NCI-H146 (cell line): ENCODE data around the gene UBR4.
A peak's percentile ranks its signal among the peaks of the same experiment; 100 is the strongest.
"Not testable (repeated sequence)": the region's sequence is repeated elsewhere in the genome, so short reads cannot be mapped to it uniquely, and the experiment has no call there.

Experiments used
- DNase-seq: peaks from one replicate; lab custom pipeline; 2025; lab: John Stamatoyannopoulos, UW

UBR4 gene

GRCh38 chr1:19190468-19190867, 19.6 kb downstream of the UBR4 start:
- DNase-seq = no peak

- no peak for DNase-seq
These were observed 20.8 kb downstream of the UBR4 start for GRCh38 chr1:19189270-19189669.

- DNase-seq = no peak
These were observed 22.2 kb downstream of the UBR4 start for GRCh38 chr1:19187852-19188251.

GRCh38 chr1:19186001-19186400, 24.1 kb downstream of the UBR4 start:
- no peak for DNase-seq

- DNase-seq = no peak
These were observed 27.8 kb downstream of the UBR4 start for GRCh38 chr1:19182223-19182622.

- not testable (repeated sequence) for DNase-seq
These were observed 29.8 kb downstream of the UBR4 start for GRCh38 chr1:19180265-19180657.

GRCh38 chr1:19179597-19180264, 30.3 kb downstream of the UBR4 start:
- DNase-seq = no peak

GRCh38 chr1:19178734-19179398, 31.2 kb downstream of the UBR4 start:
- DNase-seq = no peak

GRCh38 chr1:19177811-19178210, 32.3 kb downstream of the UBR4 start:
- no peak for DNase-seq

- no peak for DNase-seq
These were observed 40.4 kb downstream of the UBR4 start for GRCh38 chr1:19169642-19170041.

GRCh38 chr1:19167140-19167539, 42.9 kb downstream of the UBR4 start:
- no peak for DNase-seq

- no peak for DNase-seq
These were observed 44.0 kb downstream of the UBR4 start for GRCh38 chr1:19166066-19166465.

GRCh38 chr1:19165501-19165900, 44.6 kb downstream of the UBR4 start:
- no peak for DNase-seq

- no peak for DNase-seq
These were observed 45.6 kb downstream of the UBR4 start for GRCh38 chr1:19164274-19165015.

GRCh38 chr1:19163261-19163660, 46.8 kb downstream of the UBR4 start:
- no peak for DNase-seq

- DNase-seq = no peak
These were observed 49.2 kb downstream of the UBR4 start for GRCh38 chr1:19160831-19161230.

GRCh38 chr1:19157653-19158052, 52.4 kb downstream of the UBR4 start:
- DNase-seq = no peak

GRCh38 chr1:19156676-19157075, 53.4 kb downstream of the UBR4 start:
- DNase-seq = no peak

- peak; percentile 89 for DNase-seq
These were observed 55.2 kb downstream of the UBR4 start for GRCh38 chr1:19154876-19155275.

- no peak for DNase-seq
These were observed 56.9 kb downstream of the UBR4 start for GRCh38 chr1:19153169-19153568.

GRCh38 chr1:19151537-19151936, 58.5 kb downstream of the UBR4 start:
- no peak for DNase-seq

GRCh38 chr1:19149736-19150135, 60.3 kb downstream of the UBR4 start:
- DNase-seq = no peak

GRCh38 chr1:19140465-19140864, 69.6 kb downstream of the UBR4 start:
- DNase-seq = no peak
